UCSD-AML1 (cell line): ENCODE results near the gene TRMO.

ENCODE experiments used
- DNase-seq: peaks from one replicate; lab custom pipeline; 2025; ENCODE audit not compliant: unreplicated experiment; lab: John Stamatoyannopoulos, UW

The TRMO gene

GRCh38 chr9:97904725-97905124 lies 17.6 kb downstream of the TRMO start:
- DNase-seq = no peak

DNA sequence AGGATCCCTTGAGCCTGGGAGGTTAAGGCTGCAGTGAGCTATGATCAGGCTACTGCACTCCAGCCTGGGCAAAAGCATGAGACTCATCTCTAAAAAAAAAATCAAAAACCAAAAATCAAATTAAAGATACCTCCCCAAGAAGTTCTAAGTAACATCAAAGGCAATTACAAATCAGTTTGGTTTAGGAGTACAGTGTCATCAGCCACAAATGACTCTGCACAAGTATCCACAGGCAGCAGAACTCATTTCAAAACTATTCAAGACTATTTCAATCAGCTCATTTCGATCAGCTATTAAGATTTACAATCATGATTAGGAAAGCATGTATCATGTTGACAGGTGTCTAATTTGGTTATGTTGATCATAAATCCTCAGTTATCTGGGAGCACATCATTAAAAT lies 19.1 kb downstream of the TRMO start:
- no peak for DNase-seq

DNA sequence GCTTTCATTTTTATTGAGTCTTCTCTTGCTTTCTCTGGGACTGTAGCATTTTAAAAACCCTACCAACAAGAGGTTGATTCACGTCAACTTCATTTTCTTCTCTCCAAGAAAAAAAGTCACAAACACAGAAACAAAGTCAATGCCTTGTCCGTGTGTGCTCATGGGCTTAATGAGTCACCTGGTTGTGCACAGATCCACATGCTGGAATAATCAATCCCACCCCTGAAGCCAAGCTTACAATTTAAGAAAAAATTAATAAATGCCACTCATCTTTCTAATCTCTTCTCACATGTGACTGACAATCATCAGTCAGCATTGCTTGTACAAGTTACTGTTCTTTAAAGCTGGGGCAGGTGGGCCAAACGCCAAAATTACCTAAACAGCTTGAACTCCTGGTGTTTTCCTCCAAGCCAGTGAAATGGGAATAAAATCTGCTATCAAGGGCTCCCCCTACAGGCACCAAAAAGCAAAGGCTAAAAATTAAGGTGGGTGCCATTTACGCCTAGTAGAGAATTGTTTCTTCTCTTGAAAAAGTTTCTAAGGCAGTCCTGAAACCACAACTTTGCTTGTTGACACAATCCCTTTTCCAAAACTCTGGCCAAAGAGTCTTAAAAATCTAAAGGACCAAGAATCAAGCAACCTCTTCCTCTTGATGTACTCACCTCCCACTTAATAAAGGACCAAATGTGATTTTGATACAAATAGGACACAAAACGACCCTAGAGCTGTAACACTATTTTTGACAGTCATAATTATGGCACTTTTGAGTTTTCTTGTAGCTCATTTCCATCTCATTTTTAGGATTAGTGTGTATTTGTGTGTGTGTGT lies 21.3 kb downstream of the TRMO start:
- no peak for DNase-seq

DNA sequence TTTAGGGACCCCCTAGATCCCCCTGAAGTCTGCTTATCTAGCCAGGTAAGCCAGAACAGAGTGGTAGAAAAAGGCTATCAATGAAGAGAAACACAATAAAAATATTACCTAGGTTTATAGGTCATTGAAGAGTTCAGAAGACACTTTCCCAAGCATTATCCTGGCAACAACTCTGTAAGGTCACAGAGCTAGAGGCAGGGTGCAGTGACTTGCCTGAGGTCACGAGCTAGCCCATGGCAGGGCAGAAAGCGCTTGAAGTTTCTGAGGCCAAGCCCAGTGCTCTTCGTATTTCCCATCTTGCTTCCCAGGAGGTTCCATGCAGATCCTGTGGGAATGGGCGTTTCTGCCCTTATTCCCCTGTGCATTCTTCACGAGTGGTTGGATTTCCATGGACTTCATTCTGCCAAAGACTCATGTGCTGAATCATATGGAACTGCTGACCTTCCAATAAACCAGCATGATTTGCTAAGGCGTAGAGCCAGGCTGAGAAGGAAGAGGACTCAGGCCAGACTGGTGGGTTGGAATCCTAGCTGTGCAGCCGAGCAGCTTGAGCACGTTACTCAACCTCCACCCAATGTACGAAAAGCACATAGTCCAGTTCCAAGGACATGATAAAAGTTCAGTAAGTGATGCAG lies 22.1 kb downstream of the TRMO start:
- DNase-seq = no peak

- peak; percentile 38 for DNase-seq
Observed at GRCh38 chr9:97895695-97896332, 26.5 kb downstream of the TRMO start.

DNA sequence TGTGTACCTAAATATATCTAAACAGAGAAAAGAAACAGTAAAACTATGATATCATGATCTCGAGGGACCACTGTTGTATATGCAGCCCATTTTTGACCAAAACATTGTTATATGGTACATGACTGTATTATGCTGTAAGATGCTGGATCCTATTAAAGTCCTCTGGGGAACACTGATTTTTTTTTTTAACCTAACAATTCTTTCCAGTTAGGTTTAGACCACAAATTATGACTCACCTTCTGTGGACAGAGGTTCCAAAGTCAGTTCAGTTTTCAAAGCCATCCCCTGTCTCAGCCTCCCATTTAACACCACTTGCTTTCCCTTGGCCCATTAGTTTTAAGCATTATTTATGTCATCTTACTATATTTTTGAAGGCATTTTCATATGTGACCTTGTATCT lies 27.1 kb downstream of the TRMO start:
- no peak for DNase-seq

DNA sequence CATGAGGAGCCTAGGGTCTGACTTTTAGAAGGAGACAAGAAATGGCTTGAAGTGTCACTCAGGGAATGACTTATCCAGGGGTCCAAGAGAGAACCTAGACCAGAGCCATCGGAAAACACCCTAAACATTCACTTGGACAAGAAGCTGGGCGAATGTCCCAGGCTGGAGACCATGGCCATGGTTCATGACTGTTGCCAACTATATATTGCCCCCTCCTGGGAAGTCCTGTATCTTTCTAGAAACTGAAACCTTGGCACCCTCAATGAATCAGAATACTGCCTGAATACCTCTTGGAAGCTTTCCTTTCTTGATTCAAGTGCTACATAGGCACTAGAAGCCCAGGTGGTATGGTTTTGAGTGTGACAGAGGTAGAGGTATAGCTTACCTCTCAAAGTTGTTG lies 29.9 kb downstream of the TRMO start:
- no peak for DNase-seq

DNA sequence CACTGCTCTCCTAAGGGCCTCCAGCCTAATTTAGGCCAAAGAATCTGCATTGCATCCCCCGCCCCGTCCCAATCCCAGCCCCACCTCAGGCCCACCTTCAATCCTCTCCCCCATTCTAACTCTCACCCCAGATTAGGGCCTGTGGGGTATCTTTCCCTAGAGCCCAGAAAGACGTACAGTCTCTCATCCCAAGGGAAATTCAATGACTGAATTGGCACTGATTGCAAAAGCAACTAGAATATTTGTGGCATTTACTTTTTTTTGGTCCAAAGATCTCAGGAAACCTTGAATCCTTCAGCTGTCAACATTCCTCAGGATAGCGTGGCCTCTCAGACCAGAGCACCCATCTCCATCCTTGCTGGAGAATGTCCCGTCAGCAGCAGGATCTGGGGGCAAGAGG lies 30.6 kb downstream of the TRMO start:
- no peak for DNase-seq

DNA sequence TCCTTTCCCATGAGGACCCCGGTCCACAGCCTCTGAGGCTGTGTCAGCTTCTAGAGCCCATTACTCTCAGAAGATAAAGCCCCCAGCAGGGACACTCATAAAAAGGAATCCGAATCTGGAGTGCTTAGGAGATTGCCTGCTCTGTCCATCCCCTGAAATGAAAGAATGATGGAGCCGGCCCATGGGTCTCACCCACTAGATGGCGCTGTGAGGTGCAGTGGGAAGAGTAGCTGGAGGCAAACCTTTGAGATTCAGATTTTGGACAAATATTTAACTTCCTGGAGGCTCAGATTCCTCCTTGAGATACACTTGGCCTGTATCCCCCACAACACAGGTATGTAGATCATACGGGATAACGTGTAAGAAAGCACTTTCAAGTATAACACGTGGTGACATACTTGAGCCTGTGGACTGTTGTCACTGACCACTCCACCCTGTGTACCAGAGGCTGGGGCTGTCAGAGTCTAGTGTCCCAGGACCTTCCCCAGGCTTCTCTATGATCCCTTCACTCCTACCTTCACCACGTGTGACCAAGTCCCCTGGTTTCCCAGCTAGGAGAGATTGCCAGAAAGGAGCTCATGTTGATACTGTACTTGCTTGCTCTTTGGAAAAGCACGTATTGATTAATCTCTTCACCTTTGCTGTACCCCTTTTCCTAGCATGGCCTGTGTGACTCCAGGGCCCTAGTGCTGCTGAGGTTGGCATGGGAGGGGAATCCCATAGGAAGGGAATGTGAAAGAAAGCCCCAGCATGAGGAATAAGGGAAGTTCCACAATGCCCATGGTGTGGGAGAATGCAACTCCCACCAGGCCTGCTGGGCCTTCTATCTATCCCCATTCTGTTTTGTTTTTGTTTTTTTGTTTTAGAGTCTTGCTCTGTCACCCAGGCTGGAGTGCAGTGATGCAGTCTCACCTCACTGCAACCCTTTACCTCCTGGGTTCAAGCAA lies 32.1 kb downstream of the TRMO start:
- DNase-seq = peak; percentile 29

- no peak for DNase-seq
Observed at GRCh38 chr9:97880336-97880735, 42.0 kb downstream of the TRMO start.

DNA sequence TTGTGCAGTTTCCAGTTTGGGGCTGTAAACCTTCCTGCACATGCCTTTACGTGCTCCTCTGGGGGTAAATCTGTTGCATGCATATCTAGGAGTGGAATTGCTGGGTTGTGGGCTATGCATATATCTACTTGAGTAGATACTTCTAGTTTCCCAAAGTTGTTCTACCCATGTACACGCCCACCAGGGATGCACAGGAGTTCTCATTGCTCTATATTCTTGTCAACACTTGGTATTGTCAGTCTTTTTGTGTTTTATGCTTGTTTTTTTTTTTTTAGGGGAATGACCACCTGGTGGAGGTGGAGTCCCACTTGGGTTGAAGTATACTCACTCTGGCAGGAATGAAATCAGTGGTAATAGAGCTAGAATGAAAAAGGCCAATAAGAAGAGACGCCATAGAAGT lies 46.2 kb downstream of the TRMO start:
- no peak for DNase-seq

DNA sequence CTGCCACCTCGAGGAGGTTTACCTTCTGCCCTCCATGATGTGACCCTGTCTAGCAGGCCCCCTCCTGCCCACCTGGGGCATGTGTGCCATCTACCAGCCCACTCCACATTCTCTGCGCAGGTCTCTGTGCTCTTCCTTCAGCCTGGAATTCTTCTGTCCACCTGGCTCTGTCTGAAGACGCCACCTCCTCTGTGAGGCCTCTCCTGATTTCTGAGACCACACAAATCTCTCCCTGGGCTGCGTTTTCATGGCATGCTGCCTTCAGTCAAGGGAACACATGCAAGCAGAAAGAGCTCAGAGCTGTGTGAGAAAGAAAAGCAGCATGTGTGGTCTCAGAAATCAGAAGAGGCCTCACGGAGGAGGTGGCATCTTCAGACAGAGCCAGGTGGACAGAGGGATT lies 47.2 kb downstream of the TRMO start:
- no peak for DNase-seq

- no peak for DNase-seq
Observed at GRCh38 chr9:97874624-97875023, 47.7 kb downstream of the TRMO start.

GRCh38 chr9:97873882-97874281 lies 48.4 kb downstream of the TRMO start:
- no peak for DNase-seq

DNA sequence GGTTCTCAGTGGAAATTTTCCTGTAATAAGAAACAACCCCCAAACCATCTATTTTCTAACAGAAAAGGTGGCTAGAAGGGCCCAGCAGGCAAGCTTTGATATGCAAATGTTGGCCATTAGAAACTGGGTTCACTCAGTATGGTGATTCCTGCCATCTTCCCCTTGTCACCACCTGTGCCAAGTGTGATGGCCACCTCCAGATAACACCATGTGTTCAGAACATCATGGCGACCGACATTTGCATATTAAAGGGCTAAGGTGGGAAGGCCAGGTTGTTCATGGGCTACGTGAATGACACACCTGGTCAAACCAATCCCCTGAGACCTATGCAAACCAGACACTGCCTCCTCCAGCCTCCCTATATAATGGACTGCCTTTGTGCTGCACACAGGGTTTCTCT lies 48.9 kb downstream of the TRMO start:
- no peak for DNase-seq

- no peak for DNase-seq
Observed at GRCh38 chr9:97868859-97869258, 53.4 kb downstream of the TRMO start.

GRCh38 chr9:97866848-97867247 lies 55.5 kb downstream of the TRMO start:
- no peak for DNase-seq

GRCh38 chr9:97866300-97866699 lies 56.0 kb downstream of the TRMO start:
- no peak for DNase-seq

DNA sequence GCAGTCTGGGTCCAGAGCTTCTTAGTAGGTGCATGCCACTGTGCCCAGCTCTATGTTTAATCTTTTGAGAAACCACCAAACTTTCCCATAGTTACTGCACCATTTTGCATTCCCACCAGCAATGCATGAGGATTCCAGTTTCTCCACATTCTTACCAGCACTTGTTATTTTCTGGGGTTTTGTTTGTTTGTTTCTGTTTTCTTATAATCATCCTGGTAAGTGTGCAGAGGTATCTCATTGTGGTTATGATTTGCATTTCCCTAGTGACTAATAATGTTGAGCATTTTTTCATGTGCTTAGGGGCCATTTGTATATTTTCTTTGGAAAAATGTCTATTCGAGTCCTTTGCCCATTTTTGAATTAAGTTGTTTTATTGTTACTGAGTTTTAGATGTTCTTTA lies 57.9 kb downstream of the TRMO start:
- no peak for DNase-seq

GRCh38 chr9:97863314-97863713 lies 59.0 kb downstream of the TRMO start:
- DNase-seq = no peak

GRCh38 chr9:97861148-97861475 lies 61.2 kb downstream of the TRMO start:
- DNase-seq = no peak
